OCI-LY1 (cell line): ENCODE results near the gene FAM131A.

Experiments
- CTCF ChIP-seq: fragments of 200-600 bp; sonication (generic), shearing (Covaris generic); IDR thresholded peaks from 2 replicates; pipeline ENCODE4 v1.5.1; 2017; ENCODE audit warnings: mild to moderate bottlenecking, antibody characterized with exemption, low read length, moderate library complexity, mixed read lengths
- EZH2 ChIP-seq: fragments of 200-600 bp; sonication (generic), shearing (Covaris generic); IDR thresholded peaks from 2 replicates; pipeline ENCODE4 v1.8.0; 2017; ENCODE audit warnings: borderline replicate concordance, mixed run types, mild to moderate bottlenecking, antibody characterized with exemption, low read length, moderate library complexity, mixed read lengths

GRCh38 chr3:184349563-184350470, 12.4 kb downstream of the FAM131A start:
- TF ChIP-seq CTCF: no peak
- TF ChIP-seq EZH2: no peak
